Measurements from ENCODE around the gene KIZ.
"Not testable (repeated sequence)": the region's sequence is repeated elsewhere in the genome, so short reads cannot be mapped to it uniquely, and the experiment has no call there.

KIZ gene

DNA sequence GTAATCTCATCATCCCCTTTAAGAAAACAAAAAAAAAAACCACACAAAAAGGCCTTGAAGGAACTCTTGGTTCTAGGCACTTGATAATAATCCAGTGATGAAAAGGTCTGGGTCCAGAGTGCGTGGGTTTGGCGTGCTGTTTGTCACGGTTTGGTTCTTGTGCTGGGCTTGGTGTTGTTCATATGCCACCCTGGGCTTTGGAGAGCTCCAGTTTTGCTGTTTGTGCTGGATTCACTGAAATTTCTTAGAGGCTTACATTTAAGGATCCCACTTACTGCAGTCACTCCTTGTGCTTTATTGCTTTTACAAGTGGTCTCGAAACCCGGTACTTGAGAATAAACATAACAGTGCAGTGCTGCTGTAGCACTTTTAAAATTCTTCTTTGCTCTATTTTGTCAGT is 108.4 kb downstream of the KIZ start:
- DNase-seq, result no peak

DNA sequence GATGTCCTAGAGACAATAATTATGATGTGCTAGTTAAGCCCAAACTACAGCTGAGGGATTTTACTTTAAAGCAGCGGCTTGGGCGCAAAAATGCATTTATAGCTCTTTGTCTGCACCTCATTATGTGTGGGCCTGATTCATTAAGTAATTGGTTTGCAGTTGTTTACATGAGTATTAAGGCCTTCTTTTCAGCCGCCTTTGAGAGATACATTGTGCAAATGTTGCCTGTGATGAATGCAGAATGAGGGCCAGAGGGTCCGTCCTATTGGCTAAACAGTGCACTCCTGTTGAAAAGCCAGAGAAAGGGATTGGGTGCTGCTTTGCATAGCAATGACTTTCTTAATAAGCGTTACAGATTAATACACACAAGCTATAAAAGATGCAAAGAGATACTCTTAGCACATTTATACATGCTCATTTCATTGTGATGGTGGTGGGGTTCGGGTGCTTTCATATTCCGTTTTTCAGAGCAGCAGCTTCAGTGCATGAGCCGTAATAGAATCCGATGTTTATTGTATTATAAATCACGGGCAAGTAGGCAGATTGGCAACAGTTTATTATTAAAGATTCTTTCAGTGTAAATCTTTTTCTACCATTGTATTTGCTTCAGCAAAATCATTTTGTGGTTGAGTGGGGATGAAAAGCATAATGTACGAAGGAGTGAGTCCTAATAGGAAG is 109.1 kb downstream of the KIZ start:
- DNase-seq, result no peak

DNA sequence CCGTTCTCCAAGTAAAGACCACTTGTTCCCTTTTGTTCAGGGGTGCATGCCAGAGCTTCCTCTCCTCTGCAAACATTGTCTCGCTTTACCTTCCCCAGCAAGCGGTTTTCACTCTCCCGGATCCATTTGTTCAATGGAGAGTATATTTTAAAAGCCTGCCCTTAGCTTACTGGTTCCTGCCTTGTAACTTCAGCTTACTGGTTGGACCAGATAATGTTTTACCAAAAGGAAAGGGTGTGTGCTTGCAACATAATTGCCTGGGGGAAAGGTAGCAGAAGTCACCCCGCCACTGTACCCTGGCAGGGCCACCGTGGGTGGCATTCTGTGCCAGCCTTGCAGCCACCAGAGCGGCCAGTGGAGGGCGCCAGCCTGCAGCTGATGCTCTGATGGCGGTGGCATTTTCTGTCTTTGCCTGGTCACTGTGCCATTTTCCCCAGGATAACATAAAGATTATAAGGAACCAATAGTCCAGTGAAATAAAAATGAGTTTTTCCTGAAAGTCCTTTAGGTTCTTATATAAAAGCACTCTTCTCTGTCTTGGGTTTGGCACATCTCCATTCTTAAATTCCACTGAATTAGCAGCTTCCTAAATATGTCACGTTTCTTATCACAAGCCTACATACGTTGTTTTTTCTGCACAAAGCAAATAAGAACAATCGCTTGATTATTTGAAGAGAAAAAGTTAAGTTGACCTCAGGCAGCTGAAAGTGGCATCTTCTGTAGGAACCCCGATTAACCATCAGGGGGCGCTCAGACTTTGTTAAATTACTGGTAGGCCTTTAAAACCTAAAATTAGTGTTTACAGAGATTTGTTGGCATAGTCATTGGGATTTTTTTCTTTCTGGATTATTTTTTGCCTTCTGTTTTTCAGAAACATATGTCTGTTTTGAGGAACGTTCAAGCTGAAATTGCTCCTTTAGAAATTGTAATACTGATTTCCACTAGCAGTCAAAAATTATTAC is 109.9 kb downstream of the KIZ start:
- DNase-seq, result peak; percentile 71

DNA sequence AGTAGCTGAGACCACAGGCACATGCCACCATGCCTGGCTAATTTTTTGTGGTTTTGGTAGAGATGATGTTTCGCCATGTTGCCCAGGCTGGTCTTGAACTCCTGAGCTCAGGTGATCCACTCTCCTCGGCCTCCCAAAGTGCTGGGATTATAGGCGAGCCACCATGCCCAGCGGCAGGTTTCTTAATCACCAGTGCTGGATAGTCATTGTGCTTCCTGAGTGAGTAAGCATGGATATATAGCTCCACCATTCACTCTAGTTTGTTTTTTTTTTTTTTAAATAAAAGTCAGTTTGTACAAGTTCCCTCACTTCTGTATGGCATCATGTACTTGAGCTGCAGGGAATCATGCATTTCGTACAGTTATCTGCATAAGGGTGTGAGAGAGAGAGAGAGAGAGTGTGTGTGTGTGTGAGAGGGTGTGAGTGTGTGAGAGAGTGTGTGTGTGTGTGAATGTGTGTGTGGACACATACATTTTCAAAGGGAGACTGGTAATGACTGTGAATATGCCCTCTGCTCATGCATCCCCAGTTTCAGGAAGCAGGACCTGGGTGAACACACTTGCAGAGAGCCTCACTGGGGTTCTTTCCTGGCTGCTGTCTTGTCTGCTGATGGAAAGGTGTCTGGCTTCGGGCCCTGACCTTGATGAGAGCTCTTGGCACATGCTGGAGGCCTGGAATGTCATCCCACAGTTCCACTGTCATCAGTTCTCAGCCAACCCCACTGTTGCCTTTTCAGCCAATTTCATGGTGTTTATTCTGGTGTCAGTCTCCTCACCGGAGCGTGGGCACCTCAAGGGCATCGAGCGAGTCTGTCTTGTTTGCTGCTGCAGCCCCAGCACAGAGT is 112.3 kb downstream of the KIZ start:
- DNase-seq, result no peak

DNA sequence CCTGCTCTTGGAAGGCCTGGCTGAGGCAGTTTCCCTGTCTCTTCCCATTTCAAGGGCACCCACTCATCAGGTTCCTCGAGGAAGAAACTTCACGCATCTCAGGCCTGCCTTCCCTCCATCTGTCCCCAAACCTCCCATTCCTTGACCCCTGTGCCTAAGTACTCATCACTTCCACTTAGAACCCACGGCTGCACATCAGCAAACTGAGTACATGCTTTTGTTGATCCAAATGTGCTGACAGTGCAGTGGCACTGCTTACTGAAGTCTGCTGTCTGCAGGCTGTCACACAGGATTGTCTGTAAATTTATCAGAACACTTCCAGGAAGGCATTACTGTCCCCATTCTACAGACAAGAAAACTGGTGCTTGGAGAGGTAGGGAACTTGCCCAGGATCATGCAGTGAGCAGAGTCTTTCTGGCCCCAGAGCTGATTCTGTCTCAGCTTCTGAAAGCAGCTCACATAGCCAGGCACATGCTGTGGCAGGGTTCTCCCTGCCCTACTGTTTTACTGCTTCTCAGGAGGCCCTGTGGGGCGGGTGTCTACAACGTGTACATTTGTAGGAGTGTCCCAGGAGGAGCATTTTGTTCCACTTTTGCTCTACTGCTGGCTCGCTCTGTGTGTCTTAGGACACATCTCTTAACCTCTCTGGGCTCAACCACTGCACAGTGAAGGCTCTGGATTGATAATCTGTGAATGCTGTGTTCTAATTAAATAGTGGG is 113.1 kb downstream of the KIZ start:
- no peak for DNase-seq

DNA sequence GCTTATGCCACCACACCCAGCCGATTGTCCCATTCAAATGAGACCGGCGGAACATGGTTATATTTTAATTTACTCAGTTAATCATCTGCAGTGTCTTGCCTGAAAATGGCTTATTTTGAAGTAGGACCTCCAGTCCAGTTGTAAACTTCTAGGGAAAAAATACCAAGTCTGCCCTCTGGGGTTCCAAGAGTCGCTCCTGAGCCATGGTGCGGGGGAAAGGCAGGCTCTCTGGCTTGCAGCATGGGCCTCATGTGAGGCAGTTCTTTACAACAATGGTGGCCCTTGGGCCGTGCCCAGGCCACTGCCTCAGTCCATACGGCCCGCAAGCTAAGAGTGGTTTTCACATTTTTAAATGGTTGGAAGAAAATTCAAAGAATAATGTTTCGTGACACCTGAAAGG is 114.5 kb downstream of the KIZ start:
- no peak for DNase-seq

DNA sequence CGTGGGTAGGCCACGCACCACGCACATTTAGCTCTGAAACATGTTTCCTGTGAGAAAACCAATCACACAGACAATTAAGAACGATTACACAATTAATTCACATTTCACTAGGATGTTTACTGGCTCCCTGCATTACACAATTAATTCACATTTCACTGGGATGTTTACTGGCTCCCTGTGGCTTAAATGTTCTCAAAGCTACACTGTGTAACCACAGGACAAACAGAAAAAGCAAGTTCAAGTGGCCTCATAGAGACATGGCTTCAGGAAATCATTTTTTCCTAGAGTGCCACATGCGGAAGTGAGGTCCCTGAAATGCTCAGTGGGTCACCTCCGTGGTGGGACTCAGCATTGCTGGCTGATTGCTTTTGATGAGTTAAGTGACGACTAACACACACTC is 115.5 kb downstream of the KIZ start:
- no peak for DNase-seq

DNA sequence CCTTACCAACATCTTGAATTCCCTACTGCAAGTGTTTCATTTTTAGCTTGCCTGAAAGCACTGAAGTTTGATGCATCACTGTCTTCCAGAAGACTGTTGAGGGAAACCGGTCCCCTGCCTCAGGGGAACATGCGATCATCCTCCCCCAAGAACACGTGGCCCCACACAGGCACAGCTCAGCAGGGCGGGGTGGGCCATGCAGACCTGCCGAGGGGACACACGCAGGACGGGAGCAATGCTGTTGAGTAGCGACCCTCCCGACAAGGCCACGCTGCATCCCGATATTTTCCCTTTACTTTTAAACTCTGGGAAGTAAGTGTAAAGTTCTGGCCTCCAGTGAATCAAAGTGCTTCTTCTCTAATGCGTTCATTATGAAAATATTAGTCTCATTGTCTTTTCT is 117.9 kb downstream of the KIZ start:
- no peak for DNase-seq

DNA sequence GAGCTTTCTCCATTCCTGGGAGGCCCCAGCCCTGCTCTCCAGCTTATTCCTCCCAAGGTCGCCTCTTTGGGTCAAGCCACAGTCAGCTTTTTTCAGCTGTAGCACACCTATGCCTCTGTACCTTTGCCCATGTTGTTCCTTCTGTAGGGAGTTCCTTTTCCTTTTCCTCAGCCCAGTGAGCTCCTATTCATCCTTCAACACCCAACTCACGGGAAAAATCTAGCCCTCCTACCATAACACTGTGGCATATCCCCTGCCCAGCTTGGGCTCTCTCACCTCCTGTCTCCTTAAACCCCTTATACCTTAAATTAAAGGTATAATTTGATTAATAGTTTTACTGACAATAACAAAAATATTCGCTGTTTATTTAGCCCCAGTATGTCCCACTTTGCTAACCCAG is 118.9 kb downstream of the KIZ start:
- no peak for DNase-seq

DNA sequence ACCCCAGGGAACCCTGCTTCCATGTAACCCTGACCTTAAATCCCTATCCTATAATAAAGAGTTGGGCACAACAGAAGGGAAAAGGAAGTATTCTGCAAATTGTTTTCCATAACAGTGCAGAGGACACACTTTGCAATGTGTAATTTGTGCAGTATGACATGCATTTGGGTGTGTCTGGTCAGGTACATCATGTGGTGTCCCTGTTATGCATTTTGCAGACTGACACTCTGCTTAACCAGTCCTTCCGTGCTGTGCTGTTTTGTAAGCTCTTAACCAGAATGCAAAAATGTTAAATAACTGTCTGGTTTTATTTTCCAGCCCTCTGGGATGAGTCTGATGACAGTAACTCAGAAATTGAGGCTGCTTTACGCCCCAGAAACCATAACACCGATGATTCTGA is 120.3 kb downstream of the KIZ start:
- no peak for DNase-seq

DNA sequence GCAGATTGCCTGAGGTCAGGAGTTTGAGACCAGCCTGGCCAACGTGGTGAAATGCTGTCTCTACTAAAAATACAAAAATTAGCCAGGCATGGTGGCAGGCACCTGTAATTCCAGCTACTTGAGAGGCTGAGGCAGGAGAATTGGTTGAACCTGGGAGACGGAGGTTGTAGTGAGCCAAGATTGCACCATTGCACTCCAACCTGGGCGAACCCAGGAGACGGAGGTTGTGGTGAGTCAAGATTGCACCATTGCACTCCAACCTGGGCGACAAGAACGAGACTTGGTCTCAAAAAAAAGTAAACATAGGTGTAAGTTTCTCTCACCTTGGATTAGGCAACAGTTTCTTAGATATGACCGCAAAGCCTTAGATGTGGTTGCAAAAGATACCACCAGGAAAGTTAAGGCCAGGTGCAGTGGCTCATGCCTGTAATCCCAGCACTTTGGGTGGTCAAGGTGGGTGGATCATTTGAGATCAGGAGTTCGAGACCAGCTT is 121.8 kb downstream of the KIZ start:
- not testable (repeated sequence) for DNase-seq

DNA sequence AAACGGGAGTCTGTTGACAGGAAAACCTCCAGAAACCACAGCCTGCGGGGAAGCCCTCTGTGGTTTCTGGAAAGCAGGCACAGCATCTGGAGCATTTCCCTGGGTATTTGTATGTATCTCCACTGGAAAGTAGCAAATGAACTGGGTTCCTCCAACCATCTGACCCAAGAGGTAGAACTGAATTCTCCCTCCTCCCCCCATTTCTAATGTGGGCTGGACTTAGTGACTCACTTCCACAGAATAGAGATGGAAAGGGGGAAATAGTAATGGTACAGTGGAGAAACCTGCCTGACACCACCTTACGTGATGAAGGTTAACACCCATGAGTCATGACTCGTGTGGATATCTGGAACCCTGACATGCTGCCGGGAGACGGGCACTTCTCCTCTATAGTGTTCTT is 125.4 kb downstream of the KIZ start:
- DNase-seq, result no peak

DNA sequence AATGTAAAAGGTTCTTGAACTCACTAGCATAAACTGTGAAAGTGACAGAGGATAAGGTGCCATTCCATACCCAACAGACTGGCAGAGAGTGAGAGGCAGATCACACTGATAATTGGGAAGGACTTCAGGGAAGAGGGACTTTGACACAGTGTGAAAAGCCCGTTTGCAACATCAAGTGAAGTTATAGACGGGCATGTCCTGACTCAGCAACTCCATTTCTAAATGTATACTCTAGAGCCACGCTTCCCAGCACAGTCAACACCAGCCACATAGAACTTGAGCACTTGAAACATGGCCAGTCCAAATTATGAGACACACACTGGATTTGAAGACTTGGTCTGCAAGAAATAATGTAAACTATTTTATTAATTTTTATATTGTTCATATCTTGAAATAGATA is 131.3 kb downstream of the KIZ start:
- no peak for DNase-seq

DNA sequence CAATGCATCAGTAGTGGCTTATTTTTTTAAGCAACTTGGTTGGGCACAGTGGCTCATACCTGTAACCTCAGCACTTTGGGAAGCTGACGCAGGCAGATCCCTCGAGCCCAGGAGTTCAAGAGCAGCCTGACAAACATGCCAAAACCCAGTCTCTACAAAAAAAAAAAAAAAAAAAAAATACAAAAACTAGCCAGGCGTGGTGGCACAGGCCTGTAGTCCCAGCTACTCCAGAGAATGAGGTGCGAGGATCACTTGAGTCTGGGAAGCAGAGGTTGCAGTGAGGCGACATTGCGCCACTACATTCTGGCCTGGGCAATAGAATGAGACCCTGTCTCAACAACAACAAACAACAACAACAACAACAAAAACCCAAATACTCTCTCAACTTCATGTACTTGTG is 132.5 kb downstream of the KIZ start:
- DNase-seq, result no peak

DNA sequence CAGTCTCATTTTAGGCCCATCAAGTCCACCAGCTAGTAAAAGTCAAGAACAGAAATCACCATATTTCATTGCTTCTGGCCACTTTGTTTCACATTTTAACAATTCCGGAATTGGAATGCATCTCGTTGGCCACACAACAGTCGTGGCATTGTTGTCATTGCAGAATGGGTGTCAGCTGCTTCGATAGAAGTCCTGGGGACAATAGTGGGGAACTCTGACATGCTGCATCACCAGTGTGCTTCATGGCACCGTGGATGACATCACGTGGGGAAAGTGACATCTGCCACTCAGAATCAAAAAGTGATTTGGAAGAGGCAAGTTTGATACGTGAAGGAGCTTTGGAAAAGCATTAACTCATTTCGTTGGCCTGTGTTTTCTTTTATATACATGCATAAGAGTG is 133.5 kb downstream of the KIZ start:
- no peak for DNase-seq

DNA sequence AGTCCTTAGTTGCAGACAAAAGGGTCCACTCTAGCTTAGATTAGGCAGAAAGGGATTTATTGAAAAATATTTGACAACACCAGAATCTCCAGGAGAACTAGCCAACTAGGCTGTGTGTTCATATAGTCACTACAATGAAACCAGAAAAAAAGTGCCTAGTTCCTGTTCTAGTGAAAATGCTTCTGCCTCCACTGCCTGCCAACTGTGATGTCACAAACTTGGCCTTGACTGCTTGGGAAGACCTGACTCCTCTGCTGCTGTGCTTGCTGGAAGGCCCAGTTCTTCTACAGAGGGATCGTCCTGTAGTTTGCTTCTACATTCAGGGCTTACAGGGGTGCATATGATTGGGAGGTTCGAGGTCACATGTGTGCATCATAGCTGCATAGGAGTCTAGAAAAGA is 136.9 kb downstream of the KIZ start:
- no peak for DNase-seq

DNA sequence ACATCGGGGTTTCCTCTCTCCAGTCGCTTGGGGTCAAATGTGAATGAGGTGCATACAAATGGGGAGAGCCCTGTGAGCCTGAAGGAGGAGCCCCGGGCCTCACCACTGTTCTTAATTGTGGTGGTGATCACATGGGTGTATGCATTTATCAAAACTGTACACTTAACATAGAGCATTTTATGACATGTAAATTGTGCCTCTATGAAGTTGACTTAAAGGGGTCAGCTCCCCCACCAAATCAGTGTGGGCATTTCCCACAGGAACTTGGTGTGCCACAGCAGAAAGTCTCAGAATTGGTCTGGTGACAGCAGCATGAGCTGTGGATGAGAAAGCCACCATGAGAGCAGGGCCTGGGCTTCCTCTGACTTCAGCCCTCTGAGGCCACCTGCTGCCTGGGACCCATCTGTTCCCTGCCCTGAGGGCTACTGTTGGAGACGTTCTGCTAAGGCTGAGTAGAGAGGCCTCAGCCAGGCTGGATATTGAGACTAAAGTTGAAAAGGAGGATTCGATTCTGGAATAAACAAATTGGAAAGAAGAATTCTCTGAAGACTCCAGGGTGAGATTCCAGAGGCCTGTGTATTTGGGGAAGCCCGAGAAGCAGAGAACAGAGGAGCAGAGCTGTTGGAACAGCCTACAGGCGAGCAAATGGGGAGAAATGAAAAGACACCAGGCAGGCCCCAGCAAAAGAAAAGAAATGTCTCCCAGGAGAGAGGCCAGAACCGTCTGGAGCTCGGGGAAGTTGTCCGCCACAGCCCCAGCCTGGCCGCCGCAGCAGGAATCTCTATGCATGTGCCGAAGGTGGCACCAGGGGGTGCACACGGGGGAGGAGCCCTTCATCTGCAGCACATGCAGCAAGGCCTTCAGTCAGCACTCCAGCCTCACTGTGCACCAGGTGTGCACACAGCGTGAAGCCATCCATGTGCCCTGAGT is 139.6 kb downstream of the KIZ start:
- DNase-seq, result no peak

DNA sequence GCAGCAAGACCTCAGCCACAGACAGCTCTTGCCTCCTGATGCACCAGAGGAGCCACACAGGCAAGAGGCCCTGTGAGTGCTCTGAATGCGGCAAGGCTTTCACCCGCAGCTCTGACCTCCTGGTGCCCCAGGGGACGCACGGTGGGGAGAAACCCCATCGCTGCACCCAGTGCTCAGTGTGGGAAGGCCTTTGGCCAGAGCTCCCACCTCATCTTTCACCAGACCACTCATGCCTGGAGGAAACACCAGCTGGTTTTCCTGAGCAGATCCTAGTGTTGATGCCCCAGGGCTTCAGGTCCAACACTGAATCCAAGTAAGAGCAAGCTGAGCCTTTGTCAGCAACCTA is 140.3 kb downstream of the KIZ start:
- DNase-seq, result no peak

DNA sequence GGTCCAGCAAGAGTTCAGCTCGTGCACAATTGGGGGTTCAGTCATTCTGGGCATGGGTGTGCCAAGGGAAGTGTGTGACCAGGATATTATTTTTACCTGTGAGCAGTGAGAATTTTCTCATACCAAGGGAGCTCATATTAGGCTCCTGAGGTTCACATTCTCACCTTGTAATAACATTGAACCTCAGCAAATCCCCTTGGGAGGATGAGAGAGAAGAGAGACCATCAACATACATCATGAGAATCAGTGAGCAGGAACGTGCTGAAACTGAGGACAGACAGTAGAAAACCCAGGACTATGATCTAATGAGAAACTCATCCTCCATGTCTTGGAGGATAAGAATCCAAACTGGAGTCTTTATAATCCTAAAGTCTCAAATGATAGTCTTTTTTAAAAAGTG is 143.9 kb downstream of the KIZ start:
- no peak for DNase-seq

DNA sequence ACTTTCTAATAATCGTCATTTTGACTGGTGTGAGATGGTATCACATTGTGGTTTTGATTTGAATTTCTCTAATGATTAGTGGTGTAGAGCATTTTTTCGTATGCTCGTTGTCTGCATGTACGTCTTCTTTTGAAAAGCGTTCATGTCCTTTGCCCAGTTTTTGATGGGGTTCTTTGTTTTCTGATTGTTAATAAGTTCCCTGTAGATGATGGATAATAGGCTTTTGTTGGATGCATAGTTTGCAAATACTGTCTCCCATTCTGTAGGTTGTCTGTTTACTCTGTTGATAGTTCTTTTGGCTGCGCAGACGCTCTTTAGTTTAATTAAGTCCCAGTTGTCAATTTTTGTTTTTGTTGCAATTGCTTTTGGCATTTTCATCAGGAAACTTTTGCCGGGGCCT is 144.9 kb downstream of the KIZ start:
- DNase-seq, result no peak

DNA sequence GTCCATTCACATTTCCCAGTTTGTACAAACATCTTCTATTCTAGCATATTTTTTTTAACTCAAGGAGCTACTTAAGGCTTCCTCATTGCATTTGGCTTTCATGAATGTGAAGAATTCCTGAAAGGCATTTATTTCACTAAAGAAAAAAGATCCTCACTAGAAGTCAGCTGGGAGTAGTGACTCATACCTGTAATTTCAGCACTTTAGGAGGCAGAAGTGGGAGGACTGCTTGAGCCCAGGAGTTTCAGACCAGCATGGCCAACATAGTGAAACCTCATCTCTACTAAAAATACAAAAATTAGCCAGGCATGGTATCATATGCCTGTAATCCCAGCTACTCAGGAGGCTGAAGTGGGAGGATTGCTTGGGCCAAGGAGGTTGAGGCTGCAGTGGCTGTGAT is 146.4 kb downstream of the KIZ start:
- no peak for DNase-seq

DNA sequence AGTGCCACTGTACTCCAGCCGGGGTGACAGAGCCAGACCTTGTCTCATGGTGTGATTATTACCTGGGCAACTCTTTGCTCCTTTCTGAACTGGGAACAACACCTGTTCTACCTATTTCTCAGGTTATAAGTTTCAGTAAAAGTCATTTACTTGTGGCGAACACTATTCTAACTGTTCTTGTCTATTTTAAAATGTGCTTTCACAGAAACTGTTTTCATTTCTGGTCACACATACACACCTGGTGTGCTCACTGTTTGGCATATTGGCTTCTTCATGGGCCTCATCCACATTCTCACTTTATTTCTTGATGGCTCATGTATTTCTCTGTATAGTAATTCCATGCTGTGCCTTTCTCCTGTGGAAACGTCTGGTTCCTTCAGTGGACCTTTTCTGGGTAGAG is 146.8 kb downstream of the KIZ start:
- no peak for DNase-seq
